T-helper 2 cell (primary cell): Measurements from ENCODE around the gene MYBPHL.
A peak's percentile ranks its signal among the peaks of the same experiment; 100 is the strongest.

Experiments used
- DNase-seq, 5 experiments: peaks; one replicate each; pipeline versions ENCODE4 v3.0.0 to v3.0.0-alpha.2; 2012 to 2022

MYBPHL gene

DNA sequence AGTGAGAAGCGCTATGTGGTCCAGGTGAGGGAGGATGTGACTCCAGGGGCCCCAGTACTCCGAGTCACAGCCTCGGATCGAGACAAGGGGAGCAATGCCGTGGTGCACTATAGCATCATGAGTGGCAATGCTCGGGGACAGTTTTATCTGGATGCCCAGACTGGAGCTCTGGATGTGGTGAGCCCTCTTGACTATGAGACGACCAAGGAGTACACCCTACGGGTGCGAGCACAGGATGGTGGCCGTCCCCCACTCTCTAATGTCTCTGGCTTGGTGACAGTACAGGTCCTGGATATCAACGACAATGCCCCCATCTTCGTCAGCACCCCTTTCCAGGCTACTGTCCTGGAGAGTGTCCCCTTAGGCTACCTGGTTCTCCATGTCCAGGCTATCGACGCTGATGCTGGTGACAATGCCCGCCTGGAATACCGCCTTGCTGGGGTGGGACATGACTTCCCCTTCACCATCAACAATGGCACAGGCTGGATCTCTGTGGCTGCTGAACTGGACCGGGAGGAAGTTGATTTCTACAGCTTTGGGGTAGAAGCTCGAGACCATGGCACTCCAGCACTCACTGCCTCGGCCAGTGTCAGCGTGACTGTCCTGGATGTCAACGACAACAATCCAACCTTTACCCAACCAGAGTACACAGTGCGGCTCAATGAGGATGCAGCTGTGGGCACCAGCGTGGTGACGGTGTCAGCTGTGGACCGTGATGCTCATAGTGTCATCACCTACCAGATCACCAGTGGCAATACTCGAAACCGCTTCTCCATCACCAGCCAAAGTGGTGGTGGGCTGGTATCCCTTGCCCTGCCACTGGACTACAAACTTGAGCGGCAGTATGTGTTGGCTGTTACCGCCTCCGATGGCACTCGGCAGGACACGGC is 55.3 kb downstream of the MYBPHL start:
- no peak for DNase-seq

DNA sequence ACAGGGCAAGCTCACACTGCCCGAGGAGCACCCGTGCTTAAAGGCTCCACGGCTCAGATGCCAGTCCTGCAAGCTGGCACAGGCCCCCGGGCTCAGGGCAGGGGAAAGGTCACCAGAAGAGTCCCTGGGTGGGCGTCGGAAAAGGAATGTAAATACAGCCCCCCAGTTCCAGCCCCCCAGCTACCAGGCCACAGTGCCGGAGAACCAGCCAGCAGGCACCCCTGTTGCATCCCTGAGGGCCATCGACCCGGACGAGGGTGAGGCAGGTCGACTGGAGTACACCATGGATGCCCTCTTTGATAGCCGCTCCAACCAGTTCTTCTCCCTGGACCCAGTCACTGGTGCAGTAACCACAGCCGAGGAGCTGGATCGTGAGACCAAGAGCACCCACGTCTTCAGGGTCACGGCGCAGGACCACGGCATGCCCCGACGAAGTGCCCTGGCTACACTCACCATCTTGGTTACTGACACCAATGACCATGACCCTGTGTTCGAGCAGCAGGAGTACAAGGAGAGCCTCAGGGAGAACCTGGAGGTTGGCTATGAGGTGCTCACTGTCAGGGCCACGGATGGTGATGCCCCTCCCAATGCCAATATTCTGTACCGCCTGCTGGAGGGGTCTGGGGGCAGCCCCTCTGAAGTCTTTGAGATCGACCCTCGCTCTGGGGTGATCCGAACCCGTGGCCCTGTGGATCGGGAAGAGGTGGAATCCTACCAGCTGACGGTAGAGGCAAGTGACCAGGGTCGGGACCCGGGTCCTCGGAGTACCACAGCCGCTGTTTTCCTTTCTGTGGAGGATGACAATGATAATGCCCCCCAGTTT is 56.1 kb downstream of the MYBPHL start:
- DNase-seq, result no peak

DNA sequence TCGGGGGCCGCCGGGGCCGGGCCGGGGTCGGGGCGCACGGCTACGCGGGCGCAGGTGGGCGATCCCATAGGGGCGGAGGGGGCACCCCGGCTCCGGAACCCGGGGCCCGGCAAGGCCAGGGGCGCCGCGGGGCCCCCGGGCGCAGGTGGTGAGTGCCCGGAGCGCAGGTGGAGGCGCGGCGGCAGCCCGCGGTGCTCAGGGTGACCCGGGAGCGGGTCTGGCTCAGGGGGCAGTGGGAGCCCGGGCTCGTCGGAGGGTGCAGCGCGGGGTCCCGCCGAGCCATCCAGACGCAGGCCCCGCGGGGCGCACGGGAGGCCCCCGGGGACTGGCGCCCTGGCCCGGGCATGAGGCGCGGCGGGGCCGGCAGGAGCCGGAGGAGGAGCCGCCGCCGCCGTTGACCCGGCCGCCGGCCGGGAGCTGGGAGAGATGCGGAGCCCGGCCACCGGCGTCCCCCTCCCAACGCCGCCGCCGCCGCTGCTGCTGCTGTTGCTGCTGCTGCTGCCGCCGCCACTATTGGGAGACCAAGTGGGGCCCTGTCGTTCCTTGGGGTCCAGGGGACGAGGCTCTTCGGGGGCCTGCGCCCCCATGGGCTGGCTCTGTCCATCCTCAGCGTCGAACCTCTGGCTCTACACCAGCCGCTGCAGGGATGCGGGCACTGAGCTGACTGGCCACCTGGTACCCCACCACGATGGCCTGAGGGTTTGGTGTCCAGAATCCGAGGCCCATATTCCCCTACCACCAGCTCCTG is 57.0 kb downstream of the MYBPHL start:
- DNase-seq, result no peak

DNA sequence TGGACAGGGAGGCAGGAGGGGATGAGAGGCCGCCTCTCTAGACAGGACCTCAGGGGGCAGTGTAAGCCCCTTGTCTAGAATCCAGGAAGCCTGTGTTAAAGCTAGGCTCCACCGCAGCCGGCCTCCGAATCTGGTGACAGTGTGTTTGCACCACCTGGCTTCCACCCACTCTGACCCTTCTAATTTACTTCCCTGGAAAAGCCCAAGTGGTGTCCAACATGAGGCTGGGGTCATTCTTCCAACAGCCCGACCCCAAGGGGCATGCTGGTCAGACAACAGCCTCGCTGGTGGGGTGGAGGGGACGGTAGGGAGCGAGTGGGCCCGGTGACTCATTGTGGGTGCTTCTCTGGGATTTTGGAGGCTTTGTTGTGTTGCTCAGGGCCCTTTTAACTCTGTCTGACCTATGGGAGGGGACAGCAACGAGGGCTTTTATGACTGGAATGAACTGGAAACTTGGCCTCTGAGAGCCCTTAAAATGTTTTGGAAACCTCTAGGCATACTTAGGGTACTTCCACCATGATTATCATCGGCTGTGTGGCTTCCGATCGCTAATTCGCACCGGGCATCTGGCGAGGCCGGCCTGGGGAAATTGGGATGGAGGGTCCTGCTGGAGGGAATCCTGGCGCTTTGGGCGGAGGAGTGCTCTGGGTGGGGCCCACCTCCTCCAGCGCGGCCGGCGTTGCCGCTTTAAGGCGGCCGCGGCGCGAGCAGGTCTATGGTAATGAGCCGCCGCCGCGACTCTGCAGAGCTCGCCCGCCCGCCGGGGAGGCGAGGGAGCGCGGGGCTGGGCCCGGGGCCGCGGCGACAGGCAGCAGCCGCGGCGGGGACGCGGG is 57.8 kb downstream of the MYBPHL start, which contains the start of gene CELSR2:
Gene CELSR2 (plus strand): TSS at position 743 of the 833 bp plus-strand sequence. CDS start 541 bp downstream, outside the sequence.
- peak; percentile 32 to 85 (median 50) for DNase-seq

DNA sequence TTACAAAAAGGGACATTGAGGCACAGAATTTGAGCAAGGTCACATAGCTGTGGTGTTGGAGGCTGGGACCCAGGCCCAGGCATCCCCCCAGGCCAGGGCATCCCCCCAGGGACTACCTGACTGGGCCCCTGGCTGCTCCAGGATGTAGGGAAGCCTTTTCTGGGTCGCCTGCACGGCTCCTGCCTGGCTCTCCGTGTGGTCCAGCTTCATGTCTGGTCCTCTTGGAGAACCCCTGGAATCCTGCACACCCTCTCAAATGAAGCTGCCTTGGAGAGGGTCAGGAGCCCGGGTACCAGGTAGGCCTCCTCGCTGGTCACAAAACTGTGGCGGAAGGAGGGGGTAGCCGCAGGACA is 58.4 kb downstream of the MYBPHL start:
- DNase-seq, result no peak

DNA sequence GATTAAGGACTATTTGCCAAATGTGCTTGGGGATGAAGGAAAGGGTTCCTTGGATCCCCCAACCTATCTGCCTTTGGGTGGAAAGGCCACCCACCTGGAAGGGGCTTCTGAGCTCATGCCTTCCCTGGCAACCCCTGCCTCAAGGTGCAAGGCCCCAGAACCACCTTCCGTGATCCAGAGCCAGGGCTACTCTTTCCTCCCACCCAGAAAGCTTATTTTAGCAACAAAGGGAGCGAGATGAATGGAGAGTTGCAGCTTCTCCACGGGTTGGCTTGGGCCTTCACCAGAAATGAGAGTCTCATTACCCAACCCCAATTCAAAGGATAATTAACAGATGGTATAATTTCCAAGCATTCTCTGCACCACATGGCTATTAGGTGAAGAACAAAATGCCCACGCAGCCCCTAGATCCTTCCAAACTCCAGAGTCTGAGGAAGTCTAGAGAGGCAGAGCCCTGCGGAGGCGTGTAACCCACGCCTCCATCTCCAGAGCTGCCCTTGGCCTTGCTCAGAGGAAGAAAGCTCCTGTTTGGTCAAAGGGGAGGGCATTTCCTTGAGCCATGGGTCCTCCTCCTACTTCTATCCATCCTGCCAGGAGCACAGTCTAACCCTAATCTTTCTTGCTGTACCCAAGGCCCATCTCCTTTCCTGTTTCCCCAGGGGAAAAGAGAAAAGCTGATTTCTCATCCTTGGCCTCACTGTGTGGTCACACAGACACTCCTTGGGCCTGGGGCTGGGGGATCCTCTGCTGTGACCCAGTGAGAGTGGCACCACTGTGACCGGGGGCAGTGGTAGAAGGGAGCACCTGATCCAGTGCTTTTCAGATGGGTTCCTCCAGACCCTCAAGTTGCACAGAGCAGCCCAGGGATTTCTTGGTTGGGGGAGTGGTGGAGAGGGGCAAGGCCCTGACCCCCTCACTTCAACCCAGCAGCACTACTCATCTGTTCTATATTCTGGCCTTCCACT is 59.1 kb downstream of the MYBPHL start:
- DNase-seq, result no peak

DNA sequence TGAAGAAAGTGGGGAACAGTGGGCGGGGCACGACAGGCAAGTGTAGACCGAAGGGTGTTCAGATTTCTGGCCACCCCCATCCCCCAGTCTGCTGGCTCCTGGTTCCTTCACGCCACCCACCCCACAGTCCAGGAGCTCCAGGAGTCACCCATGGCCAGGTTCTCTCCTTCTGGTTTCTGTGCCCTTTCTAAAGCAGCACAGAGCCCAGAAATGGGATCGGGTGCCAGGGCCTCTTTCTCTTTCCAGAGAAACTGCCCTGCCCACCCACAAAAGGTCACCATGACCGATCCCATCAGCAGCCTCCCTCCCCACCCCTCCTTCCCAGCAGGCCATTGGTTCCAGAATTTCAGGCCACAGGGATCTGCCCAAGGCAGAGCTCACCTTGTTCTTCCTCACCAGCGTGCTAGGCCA is 60.7 kb downstream of the MYBPHL start:
- DNase-seq, result no peak

DNA sequence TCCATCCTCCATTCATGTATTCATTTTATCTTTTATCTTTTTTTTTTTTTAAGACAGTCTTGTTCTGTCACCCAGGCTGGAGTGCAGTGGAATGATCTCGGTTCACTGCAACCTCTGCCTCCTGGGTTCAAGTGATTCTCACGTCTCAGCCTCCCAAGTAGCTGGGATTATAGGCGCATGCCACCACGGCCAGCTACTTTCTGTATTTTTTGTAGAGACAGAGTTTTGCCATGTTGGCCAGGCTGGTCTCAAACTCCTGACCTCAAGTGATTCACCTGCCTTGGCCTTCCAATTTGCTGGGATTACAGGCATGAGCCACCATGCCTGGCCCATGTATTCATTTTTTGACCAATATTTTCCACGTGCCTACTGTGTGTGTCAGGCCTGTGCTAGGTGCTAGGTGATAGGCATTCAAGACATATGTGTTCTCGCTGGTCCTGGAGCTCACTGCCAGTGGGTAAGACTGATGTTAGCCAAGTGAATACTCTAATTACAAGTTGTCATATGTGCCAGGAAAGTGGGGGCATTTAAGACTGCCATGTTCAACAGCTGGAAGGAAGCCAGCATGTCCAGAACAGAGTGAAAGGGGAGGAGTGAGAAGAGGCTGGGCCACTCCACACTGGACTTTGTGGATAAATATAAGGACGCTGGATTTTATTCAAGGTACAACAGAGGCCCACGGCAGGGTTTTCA is 62.8 kb downstream of the MYBPHL start:
- no peak for DNase-seq

DNA sequence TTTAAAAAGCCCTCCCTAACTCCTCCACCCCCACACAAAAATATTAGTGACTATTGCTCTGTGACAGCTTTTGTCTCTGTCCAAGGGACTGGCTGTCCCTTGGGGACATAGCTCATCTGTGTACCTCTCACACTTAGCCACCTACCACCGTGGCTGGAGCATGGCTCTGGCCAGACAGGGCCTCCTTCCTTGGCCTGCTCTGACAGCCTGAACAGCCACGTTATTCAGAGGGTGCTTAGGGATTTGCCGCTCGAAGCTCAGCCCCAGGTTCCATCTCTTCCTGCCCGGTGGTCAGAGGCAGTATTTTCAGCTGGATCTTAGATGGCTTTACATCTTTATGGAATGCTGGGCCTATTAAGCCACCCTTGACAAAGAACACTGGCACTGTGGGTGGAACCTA is 63.6 kb downstream of the MYBPHL start:
- no peak for DNase-seq

DNA sequence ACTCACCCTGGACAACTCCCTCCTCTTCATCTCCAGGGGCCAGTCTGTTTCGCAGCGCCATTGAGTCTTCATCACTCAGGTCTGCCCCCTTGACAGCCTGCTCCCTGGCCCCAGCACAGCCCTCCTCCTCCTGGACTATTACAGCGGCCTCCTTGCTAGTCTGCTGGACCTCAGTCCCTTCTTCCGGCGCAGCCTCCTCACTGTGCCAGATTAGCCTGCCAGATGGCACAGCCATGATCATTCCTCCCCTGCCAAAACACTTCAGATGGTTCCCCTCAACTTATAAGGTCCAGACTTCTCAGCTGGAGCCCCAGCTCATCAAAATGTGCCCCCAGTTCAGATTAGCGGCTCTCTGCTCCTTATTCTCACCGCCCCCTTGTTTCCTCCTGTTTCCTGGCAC is 64.4 kb downstream of the MYBPHL start:
- no peak for DNase-seq
